ENCODE results near the gene IQCN.
A peak's percentile ranks its signal among the peaks of the same experiment; 100 is the strongest.
"Not testable (repeated sequence)": the region's sequence is repeated elsewhere in the genome, so short reads cannot be mapped to it uniquely, and the experiment has no call there.

IQCN gene

DNA sequence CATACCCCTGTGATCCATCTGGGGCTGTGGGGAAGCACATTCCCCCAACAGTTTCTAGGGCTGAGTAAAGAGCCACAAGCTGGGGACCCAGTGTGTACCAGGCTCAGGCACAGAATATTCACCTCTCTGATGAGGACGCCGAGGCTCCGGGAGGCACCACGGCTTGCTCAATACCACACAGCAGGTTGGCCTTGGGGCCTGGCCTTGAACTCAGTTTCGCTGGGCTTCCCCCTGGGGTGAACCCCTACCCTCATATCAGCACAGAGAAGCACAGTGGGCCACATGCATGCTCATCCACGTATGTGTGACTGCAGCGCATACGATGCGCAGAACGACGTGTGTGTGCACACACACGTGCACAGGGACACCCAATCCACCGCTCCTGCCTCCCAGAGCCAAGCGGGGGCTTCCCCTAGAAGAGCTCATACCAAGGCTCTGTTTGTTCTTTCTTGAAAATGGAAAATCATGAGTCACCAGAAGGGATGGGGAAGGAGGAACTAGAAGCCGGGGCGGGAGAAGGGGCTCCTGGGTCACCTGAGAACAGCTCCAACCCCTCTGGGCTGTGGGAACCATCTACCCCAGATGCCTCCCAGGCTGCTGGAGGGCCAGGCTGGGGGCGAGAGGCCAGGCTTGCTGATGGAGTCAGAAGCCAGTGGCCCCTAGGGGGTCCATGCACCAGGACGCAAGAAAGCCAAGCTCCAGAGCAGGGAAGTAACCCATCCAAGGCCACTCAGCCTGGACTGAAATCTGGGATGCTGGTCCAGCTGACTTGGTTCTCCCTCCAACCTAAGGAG lies 43.1 kb downstream of the IQCN start:
- DNase-seq = no peak

DNA sequence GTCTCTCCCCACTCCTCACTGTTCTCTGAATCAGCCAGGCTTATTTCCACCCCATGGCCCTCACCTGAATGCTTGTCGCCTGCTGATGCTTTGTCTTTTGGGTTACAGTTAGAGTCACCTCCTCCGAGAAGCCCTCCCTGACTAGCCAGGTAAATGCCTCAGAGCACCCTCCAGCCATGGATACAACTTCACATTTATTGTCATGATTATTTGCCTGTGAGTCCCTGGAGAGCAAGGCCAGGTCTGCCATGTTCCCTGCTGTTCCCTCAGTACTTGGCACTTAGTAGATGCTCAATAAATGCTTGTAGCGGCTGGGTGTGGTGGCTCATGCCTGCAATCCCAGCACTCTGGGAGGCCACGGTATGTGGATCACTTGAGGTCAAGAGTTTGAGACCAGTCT lies 44.3 kb downstream of the IQCN start:
- no peak for DNase-seq

DNA sequence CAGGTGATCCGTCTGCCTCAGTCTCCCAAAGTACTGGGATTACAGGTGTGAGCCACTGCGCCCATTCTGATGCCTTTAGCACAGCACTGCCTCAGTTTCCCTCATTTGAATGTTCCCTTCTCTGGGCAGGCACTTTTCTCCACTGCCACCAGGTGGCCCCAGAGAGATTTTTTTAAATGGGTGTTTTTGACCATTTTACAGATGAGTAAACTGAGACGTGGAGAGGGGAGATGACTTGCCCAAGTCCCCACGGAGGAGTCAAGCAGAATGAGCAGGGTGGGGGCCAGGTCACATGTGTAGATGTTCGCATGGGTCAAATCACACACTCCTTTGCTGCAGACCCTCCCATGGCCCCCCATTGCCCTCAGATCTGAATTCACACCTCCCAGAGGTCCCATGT lies 44.8 kb downstream of the IQCN start:
- DNase-seq = peak; percentile 18

DNA sequence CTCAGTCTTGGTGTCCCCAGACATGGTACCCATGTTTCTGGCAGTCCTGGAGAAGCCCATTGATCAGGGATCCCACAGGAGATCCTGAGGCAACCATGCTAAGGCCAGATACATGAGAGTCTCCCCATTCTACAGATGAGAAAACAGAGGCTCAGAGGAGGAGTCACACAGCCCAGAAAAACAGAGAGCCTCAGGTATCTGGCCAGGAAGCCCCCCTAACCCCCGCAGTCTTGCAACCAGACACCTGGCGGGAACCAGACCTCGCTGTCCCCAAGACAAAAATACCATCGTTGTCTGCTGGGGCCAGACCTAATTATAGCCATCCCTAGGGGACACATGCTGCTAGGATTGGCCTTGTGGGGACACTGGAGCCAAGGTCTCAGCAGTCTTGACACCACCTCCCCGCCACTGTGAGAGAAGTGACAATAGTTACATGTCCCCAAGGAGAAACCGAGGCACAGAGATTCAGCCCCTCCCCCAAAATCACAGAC lies 46.4 kb downstream of the IQCN start:
- no peak for DNase-seq

DNA sequence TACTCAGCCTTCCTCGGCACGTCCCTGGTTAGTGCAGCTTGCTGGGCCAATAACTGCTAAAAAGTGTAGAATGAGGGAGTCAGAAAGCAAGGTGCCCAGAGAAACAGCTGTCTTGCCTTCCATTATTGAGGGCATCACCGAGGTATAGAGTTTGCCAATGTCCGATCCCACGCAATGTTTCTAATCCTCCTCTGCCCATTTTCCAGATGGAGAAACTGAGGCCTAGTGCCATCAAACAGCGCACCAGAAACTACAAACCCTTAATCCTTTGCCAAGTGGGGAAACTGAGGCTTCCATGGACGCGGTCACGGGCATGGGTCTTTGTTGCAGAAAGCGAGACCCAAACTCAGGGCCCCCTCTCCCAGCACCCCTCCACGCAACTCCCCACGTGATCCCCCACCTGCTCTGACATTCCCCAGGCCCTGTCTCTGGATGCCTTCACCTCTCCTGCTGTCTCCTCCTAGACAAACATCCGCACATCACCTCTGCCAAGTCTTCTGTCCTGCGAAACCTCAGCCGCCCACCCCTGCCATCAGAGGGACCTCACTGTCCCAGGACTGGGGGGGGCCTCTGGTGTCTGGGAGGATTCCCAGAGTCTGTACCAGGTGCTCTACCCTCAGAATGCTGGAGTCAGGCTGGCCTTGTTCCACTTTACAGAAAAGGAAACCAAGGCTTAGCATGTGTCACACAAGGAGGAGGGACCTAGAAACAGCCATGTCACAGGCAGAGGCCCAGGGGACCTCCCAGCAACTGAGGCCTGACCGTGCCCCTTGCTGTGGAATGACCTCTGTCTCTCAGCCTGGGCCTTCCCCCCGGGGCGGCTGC lies 47.1 kb downstream of the IQCN start:
- DNase-seq = no peak

DNA sequence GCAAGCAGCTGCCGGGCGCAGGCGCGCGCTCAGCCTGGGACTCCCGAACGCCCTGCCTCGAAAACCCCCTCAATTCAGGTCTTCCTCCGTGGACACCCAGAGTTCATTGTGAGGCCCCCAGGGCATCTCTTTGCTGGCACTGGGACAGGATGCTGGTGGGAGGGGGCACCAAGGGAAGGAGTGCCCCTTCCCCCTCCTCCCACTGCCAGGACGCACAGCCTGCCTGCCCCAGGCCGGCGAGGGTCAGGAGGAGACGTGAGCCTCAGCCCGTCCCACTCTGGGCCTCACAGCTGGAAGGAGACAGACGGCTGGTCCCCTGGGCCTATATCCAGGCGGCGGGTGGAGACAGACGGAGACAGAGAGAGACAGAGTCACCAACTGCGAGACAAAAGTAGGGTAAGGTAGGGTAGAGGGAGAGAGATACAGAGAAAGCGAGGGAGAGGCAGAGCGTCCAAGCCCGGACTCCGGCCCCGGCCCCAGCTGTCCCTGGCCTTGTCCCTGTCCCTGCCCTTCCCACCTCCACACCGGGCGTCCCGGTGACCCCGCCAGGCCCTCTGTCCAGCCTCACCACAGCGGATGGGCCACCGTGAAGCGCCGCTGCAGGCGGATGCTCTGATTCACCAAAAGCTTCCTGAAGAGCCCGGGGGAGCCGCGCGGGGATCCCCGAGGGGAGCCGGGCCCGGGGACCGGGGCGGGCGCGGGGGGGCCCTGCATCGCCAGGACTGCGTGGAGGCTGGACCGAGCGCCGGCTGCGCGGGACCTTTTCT lies 48.4 kb downstream of the IQCN start, which contains the start of gene PDE4C:
Gene PDE4C (minus strand): TSS at position 737 of the 767 bp plus-strand sequence. CDS start 23 bp downstream, at position 714.
- DNase-seq = no peak

DNA sequence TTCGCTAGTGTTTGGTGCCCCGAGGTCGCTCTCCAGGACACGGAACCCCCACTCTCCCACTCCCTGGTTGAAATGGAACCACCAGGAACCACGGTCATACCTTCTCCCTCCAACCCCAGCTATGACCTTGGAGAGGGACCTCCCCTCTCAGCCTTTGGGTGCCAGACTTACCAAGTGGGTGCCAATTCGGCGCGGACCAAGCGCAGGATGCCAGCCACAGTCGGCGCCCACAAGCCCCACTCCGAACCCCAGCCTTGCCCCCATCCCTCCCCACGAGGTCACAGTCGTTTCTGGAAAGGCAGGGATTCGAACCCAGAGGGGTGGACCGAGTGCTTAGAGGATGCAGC lies 48.9 kb downstream of the IQCN start:
- DNase-seq = no peak

DNA sequence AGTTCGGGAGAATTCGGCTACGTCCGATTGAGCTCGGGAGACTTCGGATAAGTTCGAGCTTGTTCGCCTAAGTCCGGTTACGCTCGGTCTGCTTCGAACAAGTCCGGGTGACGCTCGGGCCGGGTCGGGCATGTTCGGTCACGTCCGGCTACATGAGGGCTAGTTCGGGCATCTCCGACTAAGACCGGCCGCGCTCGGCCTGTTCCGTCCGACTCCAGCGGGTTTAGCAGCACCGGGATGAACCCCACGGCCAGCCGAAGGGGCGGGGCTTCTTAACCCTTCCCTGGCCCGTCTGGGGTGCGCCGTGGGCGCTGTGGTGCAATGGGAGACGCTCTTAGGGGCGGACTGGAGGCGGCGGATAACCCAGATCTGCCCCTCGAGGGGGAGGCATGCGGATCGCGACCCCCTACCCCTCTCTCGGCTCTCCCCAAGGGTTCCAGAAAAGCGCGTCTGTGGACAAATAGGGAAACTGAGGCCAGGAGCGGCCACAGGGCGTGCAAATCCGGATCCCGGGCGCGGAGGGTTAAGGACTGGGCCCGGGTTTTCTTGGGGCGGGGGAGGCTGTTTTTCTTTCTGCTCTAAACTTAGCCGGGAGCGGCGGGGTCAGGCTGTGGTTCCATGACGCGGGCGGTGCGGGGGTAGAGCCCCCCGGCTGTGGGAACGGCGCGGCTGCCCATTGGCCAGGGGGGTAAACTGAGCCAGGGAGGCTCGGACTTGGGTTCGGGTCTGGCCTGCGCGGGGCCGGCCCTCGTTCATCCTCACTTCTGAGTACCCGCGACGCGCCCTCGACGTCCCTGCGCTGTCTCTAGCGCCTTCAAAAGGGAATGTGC lies 49.5 kb downstream of the IQCN start:
- DNase-seq = peak; percentile 83

DNA sequence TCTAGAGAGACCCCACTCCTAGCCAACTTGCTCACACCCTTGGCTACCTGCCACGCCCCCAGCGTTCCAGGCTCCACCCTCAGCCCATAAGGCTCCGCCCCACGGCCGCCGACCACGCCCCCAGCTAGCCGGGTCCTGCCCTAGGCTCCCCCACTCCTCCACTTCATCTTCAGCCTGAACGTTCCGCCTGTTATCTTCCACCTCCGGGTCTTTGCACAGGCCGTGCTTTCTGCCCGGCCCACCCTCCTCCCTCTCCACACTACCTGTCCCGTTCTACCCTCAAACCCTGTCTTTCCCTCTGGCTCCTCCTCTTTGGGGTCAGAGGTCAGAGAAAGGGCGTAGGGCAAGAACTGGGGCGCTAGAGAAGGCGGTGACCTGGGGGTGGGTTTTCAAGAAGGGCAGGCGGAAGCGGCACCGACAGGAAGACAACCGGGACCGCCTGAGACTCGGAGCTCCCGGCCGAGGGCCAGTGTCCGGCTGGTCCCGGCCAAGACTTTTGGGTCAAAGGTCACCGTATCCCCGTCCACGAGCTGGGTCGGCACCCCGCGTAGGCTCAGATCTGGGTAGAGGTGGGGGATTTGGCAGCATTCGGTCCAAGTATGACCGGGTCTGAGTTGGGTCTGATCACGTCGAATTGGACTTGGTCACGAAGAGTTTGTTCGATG lies 50.3 kb downstream of the IQCN start:
- DNase-seq = no peak

DNA sequence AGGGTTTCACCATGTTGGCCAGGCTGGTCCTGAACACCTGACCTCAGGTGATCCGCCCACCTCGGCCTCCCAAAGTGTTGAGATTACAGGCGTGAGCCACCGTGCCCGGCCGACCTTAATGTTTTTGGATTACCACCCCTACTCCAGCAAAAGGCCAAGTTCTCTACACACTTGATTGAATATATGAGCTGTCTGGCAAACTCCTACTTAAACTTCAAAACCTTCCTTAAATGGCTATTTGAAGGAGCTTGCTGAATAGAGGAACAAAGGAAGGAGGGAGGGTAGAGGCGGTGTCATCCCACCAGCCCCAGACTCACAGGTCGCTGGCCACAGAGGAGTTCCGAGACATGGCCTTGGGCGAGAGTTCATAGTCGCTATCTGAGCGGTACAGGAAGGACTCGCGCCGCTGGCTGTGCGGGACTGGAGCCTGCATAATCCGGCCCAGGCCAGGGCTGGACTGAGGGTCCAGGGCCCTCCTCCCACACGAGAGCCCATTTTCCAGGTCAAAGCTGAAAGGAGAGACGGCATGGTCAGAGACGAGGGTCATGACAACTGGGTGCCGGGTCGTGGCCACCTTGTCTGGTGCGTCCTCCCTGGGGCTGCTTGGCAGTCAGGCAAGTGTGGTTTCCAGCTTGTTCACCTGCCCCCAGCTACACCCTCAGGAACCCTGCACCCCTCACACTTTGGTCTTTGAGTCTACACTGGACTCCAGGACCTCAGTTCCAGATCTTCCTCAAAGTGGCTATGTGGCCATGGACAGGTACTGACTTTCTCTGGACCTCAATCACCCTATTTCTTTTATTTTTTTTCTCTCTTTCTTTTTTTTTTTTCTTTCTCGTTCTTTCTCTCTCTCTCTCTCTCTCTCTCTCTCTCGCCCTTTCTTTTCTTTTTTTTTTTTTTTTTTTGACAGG lies 52.2 kb downstream of the IQCN start:
- DNase-seq = no peak

DNA sequence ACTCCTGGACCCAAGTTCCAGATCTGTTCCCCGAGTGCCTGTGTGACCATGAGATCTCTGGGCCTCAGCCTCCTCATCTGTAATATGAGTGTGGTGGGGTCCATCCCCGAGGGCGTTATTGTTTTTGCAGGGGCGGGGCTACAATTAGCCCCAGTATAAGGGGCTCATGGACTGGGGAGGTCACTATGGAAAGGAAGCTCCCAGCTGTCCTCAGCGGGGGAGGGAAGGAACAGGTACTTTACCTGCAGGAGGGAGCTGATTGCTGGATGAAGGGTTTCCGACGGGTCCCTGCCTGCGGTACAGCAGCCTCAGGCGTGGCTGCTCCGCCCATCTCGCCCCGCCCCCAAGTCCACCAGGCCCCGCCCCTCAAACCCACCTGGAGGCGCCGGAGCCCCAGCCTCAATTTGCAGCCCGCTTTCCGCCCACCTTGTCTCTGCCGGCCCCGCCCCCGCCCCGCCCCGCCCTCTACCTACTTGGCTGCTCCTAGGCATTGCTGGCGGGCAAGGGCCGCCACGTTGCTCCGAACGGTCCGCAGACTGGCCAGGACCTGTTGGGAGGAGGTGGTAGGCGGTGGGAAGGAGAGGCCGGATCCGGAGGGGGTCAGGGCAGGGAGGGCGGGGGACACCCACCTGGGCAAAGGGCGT lies 53.5 kb downstream of the IQCN start:
- DNase-seq = no peak

DNA sequence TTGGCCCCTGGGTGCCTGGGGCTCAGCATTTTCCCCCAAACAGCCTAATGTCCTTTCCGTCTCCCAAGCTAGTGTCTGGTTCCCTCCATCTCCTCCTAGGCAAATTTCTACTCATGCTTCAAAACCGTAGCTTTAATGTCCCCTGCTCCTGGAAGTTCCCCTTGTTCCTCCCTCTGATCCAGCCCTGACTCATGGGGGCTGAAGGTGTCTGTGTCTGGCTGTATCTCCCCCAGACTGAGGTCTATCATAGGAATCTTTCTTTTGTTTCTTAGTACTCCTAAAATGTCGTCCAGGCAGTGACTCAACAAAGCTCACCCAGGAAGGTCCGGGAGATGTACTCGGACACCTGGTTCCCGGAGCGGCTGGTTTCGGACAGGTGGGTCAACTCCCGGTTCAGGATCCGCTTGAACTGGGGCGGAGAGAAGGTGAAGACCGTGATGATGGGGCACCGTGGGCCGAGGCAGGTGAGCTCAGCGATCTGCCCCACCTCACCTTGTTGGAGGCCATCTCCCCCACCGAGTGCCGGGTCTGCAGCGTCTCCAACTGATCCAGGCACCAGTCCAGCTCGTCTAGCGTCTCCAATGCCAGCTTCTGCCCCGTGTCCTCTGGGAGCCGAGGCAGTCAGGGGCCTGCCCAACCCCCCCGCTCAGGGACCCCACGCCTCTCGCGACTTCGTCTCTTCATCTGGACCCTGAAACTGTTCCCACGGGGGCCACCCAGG lies 54.2 kb downstream of the IQCN start:
- no peak for DNase-seq

DNA sequence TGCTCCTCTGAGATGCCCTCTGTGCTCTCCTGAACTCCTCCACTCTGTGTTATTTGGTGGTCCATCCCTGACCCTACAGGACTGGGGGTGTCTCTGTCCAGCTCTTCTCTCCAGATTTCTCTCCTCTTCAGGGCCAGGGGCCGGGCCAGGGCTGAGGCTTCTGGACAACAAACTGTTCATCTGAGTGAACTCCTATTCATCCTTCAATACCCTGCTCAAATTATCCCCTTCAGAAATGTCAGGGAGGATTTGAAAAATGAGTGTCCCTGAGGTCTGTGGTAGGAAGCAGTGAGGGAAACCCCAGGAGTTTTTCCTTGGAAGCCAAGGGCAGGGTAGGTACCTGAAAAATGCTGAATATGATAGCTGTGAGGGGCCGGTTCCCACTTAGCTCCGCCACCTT lies 55.7 kb downstream of the IQCN start:
- DNase-seq = no peak

DNA sequence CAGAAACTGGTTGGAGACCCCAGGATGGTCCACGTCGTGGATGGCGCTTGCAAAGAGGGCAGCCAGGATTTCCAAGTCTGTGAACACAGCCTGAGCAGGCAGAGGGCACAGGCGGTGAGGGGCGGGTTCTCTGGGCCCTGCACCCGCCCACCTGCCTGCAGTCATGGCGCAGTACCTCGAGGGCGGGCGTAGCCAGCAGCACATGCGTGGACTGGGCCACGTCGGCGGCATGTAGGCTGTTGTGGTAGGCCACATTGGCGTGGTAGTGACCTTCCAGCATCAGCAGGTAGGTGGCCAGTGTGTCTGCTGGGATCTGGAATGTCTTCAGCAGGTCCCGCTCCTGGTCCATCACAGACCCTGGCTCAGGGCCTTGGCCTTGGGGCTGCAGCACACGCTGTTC lies 56.1 kb downstream of the IQCN start:
- DNase-seq = no peak

DNA sequence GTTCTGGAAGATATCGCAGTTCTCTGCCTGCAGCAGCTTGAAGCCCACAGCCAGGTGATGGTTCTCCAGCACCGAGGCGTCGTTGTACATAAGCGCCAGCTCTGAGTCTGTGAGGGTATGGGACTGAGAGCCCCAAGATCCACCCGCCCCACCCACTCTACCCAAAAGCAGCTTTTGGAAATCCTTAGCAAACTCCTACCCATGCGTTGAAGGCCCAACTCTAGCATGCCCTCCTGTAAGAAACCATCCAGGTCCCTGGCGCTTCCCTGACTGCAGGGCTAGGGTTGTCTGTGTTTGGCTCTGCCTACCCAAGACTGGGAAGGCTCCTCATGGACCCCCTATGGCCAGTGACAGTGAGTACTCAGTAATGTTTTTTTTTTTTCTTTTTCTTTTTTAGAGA lies 57.5 kb downstream of the IQCN start:
- DNase-seq = no peak

DNA sequence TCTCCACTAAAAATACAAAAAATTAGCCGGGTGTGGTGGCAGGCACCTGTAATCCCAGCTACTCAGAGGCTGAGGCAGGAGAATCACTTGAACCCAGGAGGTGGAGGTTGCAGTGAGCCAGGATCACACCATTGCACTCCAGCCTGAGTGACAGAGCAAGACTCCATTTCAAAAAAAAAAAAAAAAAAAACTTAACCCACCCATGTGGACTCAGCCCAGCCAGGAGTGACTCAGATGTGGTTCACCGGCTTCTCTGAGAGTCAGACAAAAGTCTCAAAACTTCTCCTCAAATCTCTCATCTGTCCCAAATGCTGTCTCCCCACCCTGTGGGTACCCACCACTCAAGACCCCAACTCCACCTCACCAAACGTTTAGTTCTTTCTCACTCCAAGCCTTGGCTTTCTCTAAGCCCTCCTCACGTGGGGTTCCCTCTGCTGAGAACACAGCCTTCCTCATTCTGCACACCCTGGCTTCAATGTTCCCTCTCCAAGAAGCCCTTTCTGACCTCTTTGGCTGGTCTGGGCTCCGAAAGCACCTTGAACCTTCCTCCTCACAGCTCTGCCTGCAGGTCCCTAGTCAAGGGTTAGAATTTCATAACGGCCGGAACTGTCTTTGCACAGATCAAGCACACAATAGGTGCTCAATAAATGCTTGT lies 59.3 kb downstream of the IQCN start:
- DNase-seq = no peak

DNA sequence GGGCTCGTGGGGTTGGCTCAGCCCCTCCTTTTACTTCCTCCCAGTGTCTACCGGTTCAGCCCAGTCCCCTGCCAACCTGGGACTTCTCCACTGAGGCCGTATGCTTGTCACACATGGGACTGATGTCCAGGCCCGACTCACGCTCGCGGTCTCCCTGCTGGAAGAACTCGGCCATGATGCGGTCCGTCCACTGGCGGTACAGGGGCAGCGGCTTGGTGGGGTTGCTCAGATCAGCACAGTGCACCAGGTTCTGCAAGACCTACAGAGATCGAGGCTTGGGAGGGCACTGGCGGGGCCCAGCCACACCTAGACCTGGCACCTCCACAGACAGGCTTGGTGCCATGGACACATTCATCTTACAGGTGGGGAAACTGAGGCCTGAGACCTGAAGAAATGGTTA lies 62.6 kb downstream of the IQCN start:
- no peak for DNase-seq

DNA sequence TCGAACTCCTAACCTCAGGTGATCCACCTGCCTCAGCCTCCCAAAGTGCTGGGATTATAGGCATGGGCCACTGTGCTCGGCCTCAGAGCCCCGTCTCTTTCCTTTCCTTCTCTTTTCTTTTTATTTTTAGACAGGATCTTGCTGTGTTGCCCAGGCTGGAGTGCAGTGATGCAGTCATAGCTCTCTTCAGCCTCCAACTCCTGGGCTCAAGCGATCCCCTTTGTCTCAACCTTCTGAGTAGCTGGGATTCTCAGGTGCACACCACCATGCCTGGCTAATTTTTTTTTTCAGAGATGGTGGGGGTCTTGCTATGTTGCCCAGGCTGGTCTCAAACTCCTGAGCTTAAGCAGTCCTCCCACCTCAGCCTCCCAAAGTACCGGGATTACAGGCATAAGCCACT lies 64.3 kb downstream of the IQCN start:
- DNase-seq = not testable (repeated sequence)

Data from CD4-positive, alpha-beta T cell treated with Interleukin-4 for 4 hours (primary cell).